GM12865 (cell line): ENCODE data around the gene TTLL5.

Experiments
- DNase-seq: peaks from one replicate; pipeline ENCODE4 v3.0.0; 2010; ENCODE audit warnings: low read depth
- H3K4me3 ChIP-seq: 2 replicates; pipeline ENCODE4 v1.5.1; 2011; ENCODE audit warnings: mild to moderate bottlenecking, low read depth, low read length, control low read depth
- CTCF ChIP-seq: IDR thresholded peaks from 2 replicates; pipeline ENCODE4 v1.5.1; 2011; ENCODE audit warnings: low read length, control low read depth, low read depth, inconsistent platforms; ENCODE audit not compliant: insufficient read depth; ENCODE audit errors: missing control alignments

Gene TTLL5

GRCh38 chr14:75725481-75725880 lies 64.4 kb downstream of the TTLL5 start:
- H3K4me3 ChIP-seq, result no peak overlapping the region
- no peak for DNase-seq
- TF ChIP-seq CTCF, result no peak

- no peak for DNase-seq
- no peak overlapping the region for H3K4me3 ChIP-seq
- TF ChIP-seq CTCF, result no peak
These were observed 65.3 kb downstream of the TTLL5 start for GRCh38 chr14:75726321-75726720.

- no peak for DNase-seq
- no peak for TF ChIP-seq CTCF
- no peak overlapping the region for H3K4me3 ChIP-seq
These were observed 66.1 kb downstream of the TTLL5 start for GRCh38 chr14:75727124-75727523.

- no peak overlapping the region for H3K4me3 ChIP-seq
- TF ChIP-seq CTCF, result no peak
- DNase-seq, result no peak
These were observed 71.8 kb downstream of the TTLL5 start for GRCh38 chr14:75732888-75733287.

- TF ChIP-seq CTCF, result no peak
- no peak overlapping the region for H3K4me3 ChIP-seq
- no peak for DNase-seq
These were observed 73.8 kb downstream of the TTLL5 start for GRCh38 chr14:75734854-75735253.

GRCh38 chr14:75736845-75737485 lies 75.9 kb downstream of the TTLL5 start:
- no peak for TF ChIP-seq CTCF
- DNase-seq, result no peak
- H3K4me3 ChIP-seq, result no peak overlapping the region

- H3K4me3 ChIP-seq, result no peak overlapping the region
- no peak for TF ChIP-seq CTCF
- no peak for DNase-seq
These were observed 77.1 kb downstream of the TTLL5 start for GRCh38 chr14:75738192-75738591.
